ENCODE data around the gene ATF7. TPM values are rescaled to one million over a fixed set of nuclear protein-coding genes. Genes with fewer than 3 reads are reported as not detected.

ATF7 gene
- polyA plus RNA-seq (2011; rRNA removed), result 21.7 and 27.1 TPM in 2 replicates
- polyA minus RNA-seq (2011; rRNA and poly(A)+ RNA removed), result 29.1 and 46.6 TPM in 2 replicates

GRCh38 chr12:53625946-53626701, at the start of gene ATF7:
TSS of gene ATF7 (minus strand) at chr12:53626382. CDS start at chr12:53601000, 25,382 bp downstream.
- H3K27ac ChIP-seq (ENCODE audit: low read depth, low read length), result peak within 1 kb of the TSS; percentile 93
- ChIA-PET POLR2A (interaction anchor here (1.8 kb wide), 1 partner anchor 50 kb away, joined by 14 read pairs; the partner anchor contains the start of gene ATP5MC2), CTCF (interaction anchor here (0.5 to 4.7 kb wide), 3 partner anchors 49 to 281 kb away, joined by 3 to 25 read pairs (median 3); no protein-coding TSS in a partner anchor)
- TF ChIP-seq CTCF (IDR thresholded peaks at IDR 0.05; ENCODE audit: low read depth, low read length), result no peak
- DNase-seq (ENCODE audit: low read depth, low spot score), result peak; percentile 93
- H3K9me3 ChIP-seq (ENCODE audit: control insufficient read depth, insufficient read depth, low read length), result no peaks in the 10 kb centered on the region
- no peaks in the 10 kb centered on the region for H3K27me3 ChIP-seq (ENCODE audit: control insufficient read depth, insufficient read depth, low read length)
- H3K4me3 ChIP-seq (ENCODE audit: low read depth, low read length), result peak within 1 kb of the TSS; percentile 84

GRCh38 chr12:53674977-53675700, 49.0 kb upstream of the ATF7 start:
- TF ChIP-seq CTCF (IDR thresholded peaks at IDR 0.05; ENCODE audit: low read depth, low read length), result no peak
- CTCF ChIA-PET, result interaction anchor here (0.5 to 5.2 kb wide), 30 partner anchors 7 to 167 kb away, joined by 3 to 103 read pairs (median 4); partner anchors contain the start of gene ATF7
- Histone ChIP-seq H3K4me3 (ENCODE audit: low read depth, low read length) (peak overlapping the region; percentile 94), H3K9me3 (ENCODE audit: control insufficient read depth, insufficient read depth, low read length) (no peaks in the 10 kb centered on the region), H3K27me3 (ENCODE audit: control insufficient read depth, insufficient read depth, low read length) (no peaks in the 10 kb centered on the region), H3K27ac (ENCODE audit: low read depth, low read length) (peak overlapping the region; percentile 34)
- DNase-seq (ENCODE audit: low read depth, low spot score), result no peak
- POLR2A ChIA-PET, result interaction anchor here (0.6 to 2.3 kb wide), 9 partner anchors 15 to 186 kb away, joined by 3 to 14 read pairs (median 5); partner anchors contain the start of genes ATF7 and TARBP2

GRCh38 chr12:53670971-53671370, 44.8 kb upstream of the ATF7 start:
- CTCF ChIA-PET, result interaction anchor here (0.8 kb wide), 1 partner anchor 127 kb away, joined by 3 read pairs; no protein-coding TSS in a partner anchor
- POLR2A ChIA-PET, result interaction anchor here (0.6 kb wide), 1 partner anchor 1587 kb away, joined by 4 read pairs; no protein-coding TSS in a partner anchor

GRCh38 chr12:53670308-53670707, 44.1 kb upstream of the ATF7 start:
- H3K27me3 ChIP-seq (ENCODE audit: control insufficient read depth, insufficient read depth, low read length), result no peaks in the 10 kb centered on the region
- no peaks in the 10 kb centered on the region for H3K9me3 ChIP-seq (ENCODE audit: control insufficient read depth, insufficient read depth, low read length)
- H3K4me3 ChIP-seq (ENCODE audit: low read depth, low read length), result no peak overlapping the region
- ChIA-PET POLR2A (interaction anchor here (0.6 kb wide), 1 partner anchor 127 kb away, joined by 3 read pairs; no protein-coding TSS in a partner anchor), CTCF (no interaction called here)
- DNase-seq (ENCODE audit: low read depth, low spot score), result no peak
- no peak overlapping the region for H3K27ac ChIP-seq (ENCODE audit: low read depth, low read length)
- TF ChIP-seq CTCF (IDR thresholded peaks at IDR 0.05; ENCODE audit: low read depth, low read length), result no peak

More at GRCh38 chr12:53670971-53671370, 44.8 kb upstream of the ATF7 start:
- H3K9me3 ChIP-seq (ENCODE audit: control insufficient read depth, insufficient read depth, low read length), result no peaks in the 10 kb centered on the region
- TF ChIP-seq CTCF (IDR thresholded peaks at IDR 0.05; ENCODE audit: low read depth, low read length), result no peak
- no peak for DNase-seq (ENCODE audit: low read depth, low spot score)
- H3K27me3 ChIP-seq (ENCODE audit: control insufficient read depth, insufficient read depth, low read length), result no peaks in the 10 kb centered on the region
- no peak overlapping the region for H3K27ac ChIP-seq (ENCODE audit: low read depth, low read length)
- no peak overlapping the region for H3K4me3 ChIP-seq (ENCODE audit: low read depth, low read length)
